ENCODE data around the gene TMUB2. TPM values are rescaled to one million over a fixed set of nuclear protein-coding genes. Genes with fewer than 3 reads are reported as not detected.
A peak's percentile ranks its signal among the peaks of the same experiment; 100 is the strongest.

Gene TMUB2
- total RNA-seq, 1 experiment from 2014 or later, result 29.6 TPM

DNA sequence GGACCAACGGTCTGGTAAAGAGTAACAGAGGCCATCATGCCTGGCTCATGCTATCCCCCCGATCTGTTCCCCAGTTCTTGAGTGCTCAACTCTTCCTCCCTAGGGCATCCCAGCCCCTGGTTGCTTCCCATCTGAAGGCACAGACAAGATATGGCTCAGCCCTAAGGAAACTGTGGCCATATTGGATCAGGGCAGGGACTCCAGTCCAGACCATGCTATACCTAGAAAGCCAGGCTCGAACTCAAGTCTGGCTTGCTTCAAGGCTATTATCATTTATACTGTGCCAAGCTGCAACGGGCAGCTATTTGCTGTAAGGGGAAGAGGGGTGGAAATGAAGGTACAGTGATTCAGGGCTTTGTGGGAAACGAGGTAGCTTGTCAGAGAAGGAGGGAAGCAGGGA lies 29.9 kb downstream of the TMUB2 start:
- no peak overlapping the region for H3K27ac ChIP-seq
- peaks cover 32% of the 10 kb centered on the region for H3K36me3 ChIP-seq
- DNase-seq, result no peak
- no peak overlapping the region for H3K4me3 ChIP-seq
- H3K27me3 ChIP-seq, result no peaks in the 10 kb centered on the region
- H3K9me3 ChIP-seq (replicated peaks), result no peaks in the 10 kb centered on the region
- H3K4me1 ChIP-seq, result peaks cover 6% of the 10 kb centered on the region; the same call in 1 of the 2 replicates

DNA sequence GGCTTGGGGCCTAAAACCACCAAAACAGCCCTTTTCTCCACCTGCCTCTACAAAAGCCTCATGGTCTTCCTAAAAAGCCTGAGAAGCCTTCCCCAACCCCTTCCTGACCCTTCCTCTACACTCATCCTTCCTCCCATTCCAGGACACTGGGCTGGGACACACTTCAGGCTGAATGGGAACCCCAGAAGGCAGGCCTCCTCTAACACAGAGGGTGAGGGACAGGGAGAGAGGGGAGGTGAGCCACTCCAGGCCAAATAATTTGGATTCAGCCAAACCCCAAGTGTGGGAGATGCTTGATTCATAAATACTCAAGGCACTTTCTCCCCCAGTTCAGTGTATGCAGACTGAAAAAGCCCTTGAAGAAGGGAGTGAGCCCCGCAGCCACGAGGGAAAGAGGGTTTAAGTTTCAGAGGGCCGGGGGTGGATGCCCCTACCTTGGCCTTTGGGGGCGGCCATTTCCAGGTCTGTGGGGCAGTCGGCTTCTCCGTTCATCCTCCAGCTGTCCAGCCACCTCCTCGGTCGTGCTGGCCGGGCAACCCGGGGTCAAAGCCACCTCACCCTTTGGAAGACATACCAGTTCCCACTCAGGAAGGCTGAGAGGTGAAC lies 31.1 kb downstream of the TMUB2 start:
- Histone ChIP-seq H3K27ac (peak overlapping the region; percentile 48), H3K4me3 (peak overlapping the region; percentile 99), H3K36me3 (peaks cover 32% of the 10 kb centered on the region), H3K27me3 (no peaks in the 10 kb centered on the region), H3K9me3 (replicated peaks) (no peaks in the 10 kb centered on the region), H3K4me1 (peaks cover 7% of the 10 kb centered on the region; the same call in 1 of the 2 replicates)
- no peak for DNase-seq

DNA sequence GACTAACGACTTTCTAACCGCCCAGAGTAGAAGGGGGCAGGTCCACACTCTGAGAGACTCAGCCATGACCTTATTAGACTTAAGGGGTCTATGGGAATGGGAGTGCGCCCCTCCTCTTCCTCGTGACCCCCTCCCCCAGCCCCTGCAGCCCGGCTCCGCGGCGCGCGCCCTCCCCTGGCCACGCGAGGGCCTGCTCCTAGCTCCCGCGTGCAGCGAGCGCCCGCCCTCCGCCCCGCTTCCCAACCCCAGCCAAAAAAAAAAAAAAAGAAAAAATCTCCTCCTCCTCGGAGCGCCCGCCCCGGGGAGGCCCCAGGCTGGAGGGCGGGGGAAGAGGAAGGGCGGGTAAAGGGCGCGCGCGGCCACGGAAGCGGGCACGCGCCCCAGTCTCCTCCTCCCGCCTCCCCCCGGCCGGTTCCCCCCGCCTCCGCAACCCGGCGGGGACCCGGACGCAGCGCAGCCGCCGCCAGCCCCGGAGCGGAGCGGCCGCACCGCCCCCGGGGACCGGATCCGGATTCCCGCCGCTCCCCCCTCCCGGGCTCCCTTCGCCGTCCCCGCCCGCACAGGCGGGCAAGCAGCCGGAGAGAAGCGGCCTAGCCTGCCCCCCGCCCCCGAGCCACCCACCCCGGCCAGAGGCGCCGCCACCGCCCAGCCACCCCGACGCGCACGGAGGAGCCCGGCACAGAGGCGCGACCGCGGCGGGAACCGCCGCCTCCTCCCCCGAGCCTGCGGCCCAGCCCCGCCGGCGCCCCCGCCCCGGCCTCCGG lies 31.8 kb downstream of the TMUB2 start:
- Histone ChIP-seq H3K9me3 (replicated peaks) (no peaks in the 10 kb centered on the region), H3K27me3 (no peaks in the 10 kb centered on the region), H3K27ac (peak overlapping the region; percentile 48), H3K4me1 (peaks cover 9% of the 10 kb centered on the region; the same call in 1 of the 2 replicates), H3K4me3 (peak overlapping the region; percentile 99), H3K36me3 (peaks cover 32% of the 10 kb centered on the region)
- DNase-seq, result peak; percentile 88 to 94

DNA sequence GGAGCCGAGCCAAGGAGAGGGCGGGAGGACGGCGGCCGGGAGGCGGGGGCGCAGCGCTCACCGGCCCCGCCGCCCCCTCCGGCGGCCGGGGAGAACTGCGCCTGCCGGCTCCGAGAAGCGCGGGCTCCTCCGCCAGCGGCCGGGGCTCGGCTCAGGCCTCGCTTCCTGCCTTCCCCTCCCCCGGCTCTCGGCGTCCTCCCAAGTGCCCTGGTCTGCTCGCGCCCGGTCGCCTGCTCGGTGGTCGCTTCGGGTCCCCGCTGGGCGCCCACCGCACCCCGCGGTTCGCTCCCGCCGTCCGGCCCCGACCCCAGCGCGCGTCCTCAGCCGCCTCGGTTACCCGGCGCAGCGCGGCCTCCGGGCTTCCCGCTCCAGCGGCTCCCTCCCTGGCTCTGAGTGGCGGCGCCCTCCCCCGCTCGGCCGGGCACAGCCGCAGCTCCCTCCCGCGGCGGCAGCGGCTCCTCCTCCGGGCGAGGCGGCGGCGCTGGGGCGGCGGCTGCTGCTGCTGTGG lies 32.4 kb downstream of the TMUB2 start:
- Histone ChIP-seq H3K27me3 (no peaks in the 10 kb centered on the region), H3K4me3 (peak overlapping the region; percentile 99), H3K9me3 (replicated peaks) (no peaks in the 10 kb centered on the region), H3K4me1 (peaks cover 9% of the 10 kb centered on the region; the same call in 1 of the 2 replicates), H3K36me3 (peaks cover 27% of the 10 kb centered on the region), H3K27ac (peak overlapping the region; percentile 75; the same call in 1 of the 2 replicates)
- DNase-seq, result peak; percentile 70 to 75

DNA sequence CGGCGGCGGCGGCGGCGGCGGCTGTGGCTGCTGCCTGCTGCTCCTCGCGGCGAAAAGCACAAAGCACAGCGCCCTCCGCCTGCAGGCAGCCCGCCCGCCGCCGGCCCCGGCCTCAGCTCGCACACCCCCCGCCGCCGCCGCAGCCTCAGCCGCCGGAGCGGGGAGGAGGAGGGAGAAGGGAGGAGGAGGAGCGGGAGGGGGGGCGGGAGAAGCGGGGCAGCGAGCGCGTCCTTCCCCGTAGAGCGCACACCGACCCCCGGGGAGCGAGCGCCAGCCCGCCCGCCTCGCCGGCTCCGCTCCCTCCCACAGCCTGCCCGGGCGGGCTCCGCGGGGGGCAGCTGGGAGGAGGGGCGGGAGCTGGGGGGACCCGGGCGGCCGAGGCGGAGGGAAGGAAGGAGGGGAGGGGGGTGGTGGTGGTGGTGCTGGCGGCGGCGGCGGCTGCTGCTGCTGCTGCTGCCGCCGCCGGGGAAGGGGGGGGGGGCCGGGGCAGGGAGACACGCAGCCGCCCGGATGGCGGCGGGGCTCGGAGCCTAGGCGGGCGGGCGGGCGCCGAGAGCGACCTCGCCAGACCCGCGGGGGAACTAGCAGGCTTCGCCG lies 32.9 kb downstream of the TMUB2 start, which contains the start of gene UBTF:
TSS of gene UBTF (minus strand) at position 60 of the 597 bp plus-strand sequence. CDS start 1,446 bp downstream, outside the sequence.
- Histone ChIP-seq H3K36me3 (peaks cover 21% of the 10 kb centered on the region), H3K27me3 (no peaks in the 10 kb centered on the region), H3K9me3 (replicated peaks) (no peaks in the 10 kb centered on the region), H3K4me3 (peak within 1 kb of the TSS; percentile 99), H3K4me1 (peaks cover 9% of the 10 kb centered on the region; the same call in 1 of the 2 replicates), H3K27ac (peak within 1 kb of the TSS; percentile 79)
- peak; percentile 75 to 81 for DNase-seq

DNA sequence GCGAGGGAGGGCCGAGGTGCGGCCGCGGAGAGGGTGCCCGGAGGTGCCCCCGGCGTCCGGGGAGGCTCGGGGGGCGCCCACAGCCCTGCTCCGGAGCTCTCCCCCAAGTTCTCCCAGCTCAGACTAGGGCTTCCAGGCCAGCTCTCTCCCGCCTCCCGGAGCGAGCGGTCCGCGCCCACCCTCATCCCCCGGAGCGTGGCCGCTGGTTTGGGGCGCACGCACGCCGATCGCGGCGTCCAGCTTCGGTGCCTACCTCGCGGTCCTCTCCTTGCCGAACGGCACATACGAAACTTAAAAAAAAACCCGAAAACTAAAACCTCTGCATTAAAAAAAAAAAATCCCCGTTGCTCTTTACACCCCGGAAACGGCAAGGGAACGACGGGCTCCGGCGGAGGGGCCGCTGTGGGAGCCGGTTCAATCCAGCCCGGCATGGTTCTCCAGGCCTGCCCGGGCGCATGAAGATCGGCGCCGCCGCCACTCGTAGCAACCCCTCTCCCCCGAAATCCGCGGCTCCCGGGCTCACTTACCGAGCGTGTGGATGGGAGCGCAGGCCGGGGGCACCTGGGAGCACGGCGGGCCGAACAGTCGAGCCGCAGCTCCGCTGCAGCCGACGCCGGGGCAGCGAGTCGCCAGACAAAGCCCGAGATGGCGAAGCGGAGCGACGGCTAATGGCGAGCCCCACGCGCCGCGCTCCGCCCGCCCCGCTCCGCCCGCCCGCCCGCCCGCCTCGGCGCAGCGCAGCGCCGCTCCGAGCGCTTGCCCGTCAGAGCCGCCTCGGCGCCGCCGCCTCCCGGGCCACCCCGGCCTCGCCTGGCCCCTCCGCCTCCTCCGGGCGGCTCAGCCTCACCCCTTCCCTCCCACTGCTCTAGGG lies 33.7 kb downstream of the TMUB2 start:
- Histone ChIP-seq H3K9me3 (replicated peaks) (no peaks in the 10 kb centered on the region), H3K4me1 (peaks cover 9% of the 10 kb centered on the region; the same call in 1 of the 2 replicates)
- DNase-seq, result peak; percentile 49 to 60

DNA sequence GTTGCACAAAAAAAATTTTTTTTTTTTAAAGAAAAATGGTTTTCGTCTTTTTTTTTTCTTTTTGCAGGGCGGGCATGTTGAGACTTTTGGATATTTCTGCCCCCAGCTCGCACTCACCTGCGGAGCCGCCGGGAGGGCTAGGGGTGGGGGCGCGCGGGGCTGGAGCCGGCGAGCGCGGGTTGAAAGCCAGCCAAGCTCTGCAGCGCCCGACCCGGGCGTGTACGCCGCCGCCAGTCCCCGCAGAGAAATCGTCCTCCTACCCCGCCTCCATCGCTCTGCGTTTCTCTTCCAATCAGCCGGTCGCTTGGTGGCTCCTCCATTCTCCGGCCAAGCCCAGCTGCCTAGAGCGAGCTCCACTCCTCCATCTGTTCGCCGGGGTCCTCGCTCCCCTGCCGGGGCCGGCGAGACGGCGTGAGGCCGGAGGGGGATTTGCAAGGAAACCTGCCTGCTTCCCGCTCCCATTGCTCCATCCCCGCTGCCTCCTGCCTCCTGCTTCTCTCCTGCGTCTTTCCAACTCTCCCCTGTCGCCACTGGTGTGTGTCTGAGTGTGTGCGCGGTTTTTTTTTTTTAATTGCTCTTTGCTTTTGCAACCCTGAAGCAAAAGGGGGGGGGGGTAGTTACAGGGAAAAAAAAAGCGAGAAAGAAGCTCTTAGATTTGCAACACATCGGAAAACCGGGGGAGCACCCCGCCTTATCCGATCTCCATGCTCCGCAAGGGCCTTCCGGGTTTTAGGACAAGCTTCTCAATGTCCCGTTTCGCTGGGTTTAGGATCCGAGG lies 34.5 kb downstream of the TMUB2 start:
- H3K27me3 ChIP-seq, result no peaks in the 10 kb centered on the region
- H3K4me1 ChIP-seq, result peaks cover 9% of the 10 kb centered on the region; the same call in 1 of the 2 replicates
- peaks cover 6% of the 10 kb centered on the region for H3K36me3 ChIP-seq
- H3K27ac ChIP-seq, result peak overlapping the region; percentile 26; the same call in 1 of the 2 replicates
- peak; percentile 85 to 90 for DNase-seq
- no peaks in the 10 kb centered on the region for H3K9me3 ChIP-seq (replicated peaks)
- peak overlapping the region; percentile 99 for H3K4me3 ChIP-seq

More for the DNA sequence above, 33.7 kb downstream of the TMUB2 start:
- Histone ChIP-seq H3K36me3 (peaks cover 14% of the 10 kb centered on the region), H3K4me3 (peak overlapping the region; percentile 99), H3K27me3 (no peaks in the 10 kb centered on the region), H3K27ac (peak overlapping the region; percentile 79)

DNA sequence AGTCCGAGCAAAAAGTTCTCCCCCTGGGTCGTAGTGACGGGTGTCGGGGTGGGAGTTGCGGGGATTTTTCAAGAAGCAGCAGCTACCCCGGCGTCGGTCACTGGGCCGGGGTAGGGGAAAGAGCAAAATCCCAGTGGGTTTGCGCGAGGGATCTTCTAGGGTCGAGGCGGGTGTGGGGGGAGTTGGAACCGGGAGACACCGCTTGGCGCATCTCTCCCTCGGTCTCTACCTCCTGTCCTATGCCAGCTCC lies 35.0 kb downstream of the TMUB2 start:
- peak overlapping the region; percentile 99 for H3K4me3 ChIP-seq
- peaks cover under 1% of the 10 kb centered on the region for H3K36me3 ChIP-seq
- peaks cover 9% of the 10 kb centered on the region; the same call in 1 of the 2 replicates for H3K4me1 ChIP-seq
- DNase-seq, result no peak
- no peak overlapping the region for H3K27ac ChIP-seq
- H3K9me3 ChIP-seq (replicated peaks), result no peaks in the 10 kb centered on the region
- H3K27me3 ChIP-seq, result no peaks in the 10 kb centered on the region

DNA sequence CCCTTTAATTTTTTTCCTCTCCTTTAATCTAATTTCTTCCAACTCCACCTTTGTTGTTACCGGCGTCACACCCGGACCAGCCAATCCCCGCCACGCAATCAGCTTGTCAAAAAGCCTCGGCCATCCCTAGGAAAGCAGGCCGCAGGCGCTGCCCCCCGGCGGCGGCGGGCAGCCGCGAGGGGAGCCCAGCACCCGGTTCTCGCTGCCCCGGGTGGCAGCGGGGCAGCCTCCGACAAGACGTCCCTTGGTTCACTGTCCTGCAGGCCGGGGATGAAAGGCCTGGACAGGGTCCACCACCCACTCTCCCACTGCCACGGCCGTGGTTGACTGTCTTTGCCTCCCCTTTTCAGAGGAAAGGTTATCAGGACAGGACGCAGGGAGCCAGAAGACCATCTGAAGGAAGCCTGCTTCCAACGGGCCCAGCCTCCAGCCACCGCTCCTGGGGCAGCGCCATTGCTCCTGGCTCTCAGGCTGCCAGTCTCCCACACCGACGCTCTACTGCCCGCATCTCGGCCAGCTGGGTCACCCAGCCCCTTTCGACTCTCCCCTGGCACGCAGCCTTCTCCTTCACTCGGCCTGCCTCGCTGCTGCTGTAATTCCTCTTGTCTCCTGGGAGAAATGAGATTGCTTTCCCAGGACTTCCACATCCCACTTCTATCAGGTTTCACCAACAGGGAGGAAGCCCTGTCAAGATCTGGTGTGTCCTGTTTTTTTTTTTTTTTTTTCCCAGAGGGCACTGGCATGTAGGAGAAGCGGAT lies 35.5 kb downstream of the TMUB2 start:
- no peak overlapping the region for H3K27ac ChIP-seq
- peak; percentile 71 to 83 for DNase-seq
- no peaks in the 10 kb centered on the region for H3K36me3 ChIP-seq

DNA sequence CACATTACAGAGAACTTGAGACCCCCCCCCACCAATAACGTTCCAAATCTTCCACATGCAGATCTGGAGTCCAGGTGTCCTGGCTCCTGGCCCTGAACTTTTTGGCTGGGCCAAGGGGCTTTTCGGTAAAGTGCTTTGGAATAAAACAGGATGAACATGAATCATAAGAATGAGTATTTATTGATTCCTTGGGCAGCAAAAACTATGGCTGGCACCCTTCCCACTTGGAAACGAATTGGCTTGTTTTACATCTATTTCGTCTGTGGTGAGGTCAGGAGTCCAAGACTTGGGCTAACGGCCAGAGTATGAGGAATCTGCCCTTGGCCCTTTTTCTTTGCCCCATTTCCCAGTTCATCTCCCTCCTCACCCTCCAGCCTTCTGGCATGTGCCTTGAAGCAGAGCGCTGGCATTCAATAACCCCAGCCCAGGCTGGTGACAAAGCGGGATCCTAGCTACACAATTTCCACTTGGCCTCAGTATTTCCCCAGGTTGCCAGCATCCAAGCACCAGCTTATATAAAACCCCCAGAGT lies 36.8 kb downstream of the TMUB2 start:
- Histone ChIP-seq H3K36me3 (no peaks in the 10 kb centered on the region), H3K4me3 (no peak overlapping the region), H3K4me1 (peaks cover 3% of the 10 kb centered on the region; the same call in 1 of the 2 replicates), H3K9me3 (replicated peaks) (no peaks in the 10 kb centered on the region), H3K27me3 (no peaks in the 10 kb centered on the region), H3K27ac (no peak overlapping the region)
- no peak for DNase-seq

More for the DNA sequence above, 35.5 kb downstream of the TMUB2 start:
- Histone ChIP-seq H3K4me3 (peak overlapping the region; percentile 99), H3K4me1 (peaks cover 9% of the 10 kb centered on the region; the same call in 1 of the 2 replicates), H3K9me3 (replicated peaks) (no peaks in the 10 kb centered on the region), H3K27me3 (no peaks in the 10 kb centered on the region)

DNA sequence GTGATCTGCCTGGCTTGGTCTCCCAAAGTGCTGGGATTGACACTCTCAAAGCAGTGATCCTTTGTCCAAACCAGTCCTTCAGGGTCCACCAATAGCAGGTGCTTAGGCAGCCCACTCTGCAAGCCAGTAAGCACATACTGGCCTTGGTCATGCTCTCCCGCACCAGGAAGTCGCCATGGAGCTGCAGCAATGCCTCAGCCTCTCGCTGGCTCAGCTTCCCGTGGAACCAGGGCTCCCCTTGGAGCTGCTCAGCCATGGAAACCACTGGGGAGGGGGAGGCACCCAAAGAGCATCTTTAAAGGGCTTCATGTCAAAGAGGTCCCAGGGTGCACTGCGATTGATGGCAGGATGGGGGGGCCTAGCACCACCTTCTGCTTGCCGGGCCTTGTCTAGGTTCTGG lies 42.3 kb downstream of the TMUB2 start:
- Histone ChIP-seq H3K4me1 (0 out of 2 replicates have a peak, but pooled peaks cover 4% of the 10 kb centered on the region), H3K9me3 (replicated peaks) (no peaks in the 10 kb centered on the region), H3K36me3 (no peaks in the 10 kb centered on the region), H3K27me3 (peaks cover 4% of the 10 kb centered on the region; the same call in 1 of the 2 replicates), H3K27ac (no peak overlapping the region), H3K4me3 (no peak overlapping the region)
- DNase-seq, result no peak

DNA sequence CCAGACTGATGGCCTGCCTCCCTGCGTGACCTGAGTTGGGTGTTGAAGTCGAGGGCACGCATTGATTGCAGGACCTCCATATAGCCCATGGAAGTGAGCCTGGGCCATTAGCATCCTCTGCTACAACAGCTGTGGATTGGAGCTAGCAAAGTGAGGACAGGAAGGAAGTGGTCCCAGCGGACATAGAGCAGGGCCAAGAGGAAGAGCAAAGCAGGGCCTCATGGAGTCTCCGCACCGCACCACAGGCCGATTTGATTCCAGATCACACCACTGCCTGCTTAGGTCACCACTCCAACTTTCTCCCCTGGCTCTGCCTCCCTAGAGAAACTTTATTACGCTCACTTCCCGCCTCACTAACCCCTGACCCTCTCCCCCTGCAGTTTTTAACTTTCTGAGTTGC lies 43.4 kb downstream of the TMUB2 start:
- H3K36me3 ChIP-seq, result no peaks in the 10 kb centered on the region

More for the DNA sequence above, 43.4 kb downstream of the TMUB2 start:
- Histone ChIP-seq H3K27ac (no peak overlapping the region), H3K4me3 (no peak overlapping the region), H3K4me1 (peaks cover 8% of the 10 kb centered on the region; the same call in 1 of the 2 replicates), H3K9me3 (replicated peaks) (no peaks in the 10 kb centered on the region), H3K27me3 (peaks cover 4% of the 10 kb centered on the region; the same call in 1 of the 2 replicates)
- no peak for DNase-seq
